Gastrocnemius medialis (tissue), 4 donors: ENCODE data around the gene KLRC1. TPM values are rescaled to one million over a fixed set of nuclear protein-coding genes. Genes with fewer than 3 reads are reported as not detected.
"Not testable (repeated sequence)": the region's sequence is repeated elsewhere in the genome, so short reads cannot be mapped to it uniquely, and the experiment has no call there.

ENCODE experiments used
- ATAC-seq, 2 donors: fragments of 150-250 bp; one replicate each; pipeline ENCODE4 v1.9.1; 2016
- DNase-seq, 2 donors: peaks; one replicate each; pipeline ENCODE4 v3.0.0-alpha.2; 2019
- H3K27ac ChIP-seq, 4 donors: fragments of 200-600 bp; sonication (generic); 1 replicate in 1 of 4; 2 replicates in 3 of 4; pipeline ENCODE4 v1.5.1; 2016 to 2018; ENCODE audit warnings: mild to moderate bottlenecking in 2 of 4, moderate library complexity in 1 of 4
- H3K27me3 ChIP-seq, 3 donors: fragments of 200-600 bp; sonication (generic) in 2 of 3; 1 replicate in 1 of 3; 2 replicates in 2 of 3; pipeline versions ENCODE4 v1.5.1 to v1.6.0; 2016 to 2019; ENCODE audit warnings: mild to moderate bottlenecking in 1 of 3, moderate library complexity in 1 of 3
- H3K36me3 ChIP-seq, 2 donors: fragments of 200-600 bp; sonication (generic) in 1 of 2; one replicate each; pipeline ENCODE4 v1.5.1; 2017 to 2018
- H3K4me1 ChIP-seq, 2 donors: fragments of 200-600 bp; sonication (generic) in 1 of 2; one replicate each; pipeline ENCODE4 v1.5.1; 2016 to 2017; ENCODE audit warnings: mild to moderate bottlenecking in 2 of 2
- H3K4me3 ChIP-seq, 4 donors: fragments of 200-600 bp; sonication (generic) in 3 of 4; 1 replicate in 1 of 4; 2 replicates in 3 of 4; pipeline ENCODE4 v1.5.1; 2016 to 2019; ENCODE audit warnings: mild to moderate bottlenecking in 2 of 4
- H3K9me3 ChIP-seq, 3 donors: fragments of 200-600 bp; sonication (generic) in 2 of 3; 1 replicate in 1 of 3; 2 replicates in 2 of 3; pipeline ENCODE4 v1.5.1; 2016 to 2019
- CTCF ChIP-seq, 5 experiments: fragments of 450-650 bp in 3 of 5; fragments of 200-600 bp in 2 of 5; sonication (generic) in 2 of 5; IDR thresholded peaks in 4 of 5; conservative IDR thresholded peaks in 1 of 5; 1 replicate in 4 of 5; 2 replicates in 1 of 5; pipeline ENCODE4 v1.5.1; 2016 to 2019; ENCODE audit warnings: antibody characterized with exemption in 5 of 5, mild to moderate bottlenecking in 3 of 5, moderate library complexity in 3 of 5
- POLR2A ChIP-seq, 2 donors: fragments of 450-650 bp; IDR thresholded peaks; one replicate each; pipeline ENCODE4 v1.6.1; 2017; ENCODE audit warnings: antibody characterized with exemption in 2 of 2, mild to moderate bottlenecking in 2 of 2, moderate library complexity in 2 of 2
- in situ Hi-C, 4 donors: fragments of 200-750 bp; cut with MboI; loops; one replicate each; pipeline versions ENCODE4 v1.15.0 to v1.8.0; 2017; ENCODE audit warnings: low sequenced_read_pairs in 4 of 4
- intact Hi-C: fragments of 100-400 bp; cut with DNase I; formaldehyde crosslinking; loops from one replicate; pipeline ENCODE4 v1.15.1; 2023; ENCODE audit warnings: low total_unique reads
- total RNA-seq, 4 donors: library from RNA; depleted of rRNA; stranded (reverse); fragments of >200 nt; gene quantifications; one replicate each; pipeline versions ENCODE4 v1.1.0 to v1.2.3, GENCODE V29; 2016

KLRC1 gene
- total RNA-seq, 4 donors from 2014 or later, result not detected

GRCh38 chr12:10455766-10456165 is 2.6 kb upstream of the KLRC1 start:
- Histone ChIP-seq H3K27ac (no peak overlapping the region), H3K27me3 (no peaks in the 10 kb centered on the region), H3K4me3 (no peak overlapping the region), H3K9me3 (peaks cover 0 to 3% (median 0%) of the 10 kb centered on the region in 3 donors), H3K4me1 (no peaks in the 10 kb centered on the region), H3K36me3 (no peaks in the 10 kb centered on the region)
- in situ Hi-C loops (no loop called here), intact Hi-C loops (no loop called here)
- ATAC-seq, result no peak
- no peak for TF ChIP-seq POLR2A (IDR thresholded peaks at IDR 0.05)
- no peak for TF ChIP-seq CTCF (IDR thresholded peaks at IDR 0.05 in 4 of 5, conservative IDR thresholded peaks at IDR 0.05 in 1 of 5)
- no peak for DNase-seq

DNA sequence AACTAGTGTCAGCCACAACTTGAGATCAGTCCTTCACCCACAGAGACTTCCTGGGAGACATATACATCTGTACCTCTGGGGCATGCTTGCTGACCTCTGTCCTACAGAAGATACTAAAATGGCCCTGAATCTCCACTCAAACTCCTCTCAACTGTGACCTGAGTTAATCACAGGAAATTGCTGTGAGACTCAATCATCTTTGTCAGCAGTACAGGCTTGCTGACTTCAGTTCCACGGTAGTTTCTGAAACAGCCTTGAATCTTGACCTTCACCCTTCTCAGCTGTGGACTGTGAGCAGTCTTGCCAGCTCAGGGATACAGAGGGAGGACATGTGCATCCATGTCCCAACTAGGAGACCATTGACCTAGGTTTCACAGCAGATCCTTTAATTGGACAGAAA is 1.4 kb upstream of the KLRC1 start:
- no peak for DNase-seq
- TF ChIP-seq POLR2A (IDR thresholded peaks at IDR 0.05) (no peak), CTCF (IDR thresholded peaks at IDR 0.05 in 4 of 5, conservative IDR thresholded peaks at IDR 0.05 in 1 of 5) (no peak)
- Histone ChIP-seq H3K27ac (no peak overlapping the region), H3K27me3 (no peaks in the 10 kb centered on the region), H3K4me1 (no peaks in the 10 kb centered on the region), H3K36me3 (no peaks in the 10 kb centered on the region), H3K9me3 (peaks cover 0 to 3% (median 0%) of the 10 kb centered on the region in 3 donors), H3K4me3 (no peak overlapping the region)
- intact Hi-C loops, result no loop called here
- no peak for ATAC-seq
- in situ Hi-C loops, result no loop called here

DNA sequence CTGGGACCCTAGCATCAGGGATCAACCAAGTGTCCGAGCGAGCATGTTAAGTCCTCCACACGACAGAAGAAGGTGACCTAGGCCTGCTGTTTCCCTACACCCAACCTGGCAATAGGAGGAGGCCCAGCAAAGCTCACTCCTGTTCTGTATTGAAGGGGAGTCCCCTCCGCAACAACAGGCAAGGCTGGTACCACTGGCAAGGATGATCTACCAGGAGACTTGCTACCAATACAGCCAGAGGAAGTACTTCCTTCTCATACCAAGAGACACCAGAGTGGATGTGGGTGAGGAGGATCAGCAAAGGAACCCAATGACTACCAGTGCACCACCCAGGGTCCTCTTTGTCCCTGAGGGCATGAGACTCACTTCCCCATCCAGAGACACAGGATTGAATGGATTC is 4.9 kb downstream of the KLRC1 start:
- TF ChIP-seq POLR2A (IDR thresholded peaks at IDR 0.05) (no peak), CTCF (IDR thresholded peaks at IDR 0.05 in 4 of 5, conservative IDR thresholded peaks at IDR 0.05 in 1 of 5) (no peak)
- intact Hi-C loops, result no loop called here
- ATAC-seq (no peak), DNase-seq (no peak)
- in situ Hi-C loops, result no loop called here
- Histone ChIP-seq H3K27me3 (no peaks in the 10 kb centered on the region), H3K36me3 (no peaks in the 10 kb centered on the region), H3K4me3 (no peak overlapping the region), H3K27ac (no peak overlapping the region), H3K4me1 (no peaks in the 10 kb centered on the region), H3K9me3 (no peaks in the 10 kb centered on the region)

- H3K36me3 ChIP-seq, intact Hi-C loops, DNase-seq, H3K27ac ChIP-seq, H3K4me3 ChIP-seq, H3K27me3 ChIP-seq, in situ Hi-C loops, H3K9me3 ChIP-seq, H3K4me1 ChIP-seq, ATAC-seq: not testable (repeated sequence)
Observed at GRCh38 chr12:10446052-10446451, 7.1 kb downstream of the KLRC1 start.

GRCh38 chr12:10441144-10441543 is 12.0 kb downstream of the KLRC1 start:
- H3K27ac ChIP-seq, ATAC-seq, H3K4me3 ChIP-seq, H3K36me3 ChIP-seq, DNase-seq, in situ Hi-C loops, H3K9me3 ChIP-seq, H3K27me3 ChIP-seq, intact Hi-C loops, H3K4me1 ChIP-seq: not testable (repeated sequence)

DNA sequence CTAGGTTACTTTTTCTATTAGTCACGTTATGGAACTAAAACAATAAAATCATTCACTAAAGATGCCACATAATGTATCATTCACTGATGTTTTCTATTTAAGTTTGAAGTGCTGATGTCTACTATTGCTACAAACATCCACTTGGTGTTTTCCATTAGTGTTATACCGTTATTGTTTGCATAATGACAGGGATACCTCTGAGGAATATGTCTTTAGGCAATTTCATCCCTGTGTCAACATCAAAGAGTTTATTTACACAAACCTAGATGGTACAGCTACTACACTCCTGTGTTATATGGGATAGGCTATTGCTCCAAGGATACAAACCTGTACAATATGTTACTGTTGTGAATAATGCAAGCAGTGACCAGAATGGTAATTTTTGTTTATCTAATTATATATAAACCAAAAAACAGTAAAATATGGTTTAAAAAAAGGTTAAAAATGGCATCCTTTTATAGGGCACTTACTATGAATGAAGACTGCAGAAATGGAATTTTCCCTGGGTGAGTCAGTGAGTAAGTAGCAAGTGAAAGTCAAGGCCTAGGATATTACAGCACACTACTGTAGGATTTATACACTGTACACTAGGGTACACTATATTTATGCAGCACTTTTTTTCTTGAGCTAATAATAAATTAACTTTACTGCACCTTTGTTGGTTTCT is 13.4 kb downstream of the KLRC1 start:
- H3K36me3 ChIP-seq, in situ Hi-C loops, H3K27ac ChIP-seq, DNase-seq, H3K4me3 ChIP-seq, H3K27me3 ChIP-seq, H3K9me3 ChIP-seq, H3K4me1 ChIP-seq, ATAC-seq, intact Hi-C loops: not testable (repeated sequence)

DNA sequence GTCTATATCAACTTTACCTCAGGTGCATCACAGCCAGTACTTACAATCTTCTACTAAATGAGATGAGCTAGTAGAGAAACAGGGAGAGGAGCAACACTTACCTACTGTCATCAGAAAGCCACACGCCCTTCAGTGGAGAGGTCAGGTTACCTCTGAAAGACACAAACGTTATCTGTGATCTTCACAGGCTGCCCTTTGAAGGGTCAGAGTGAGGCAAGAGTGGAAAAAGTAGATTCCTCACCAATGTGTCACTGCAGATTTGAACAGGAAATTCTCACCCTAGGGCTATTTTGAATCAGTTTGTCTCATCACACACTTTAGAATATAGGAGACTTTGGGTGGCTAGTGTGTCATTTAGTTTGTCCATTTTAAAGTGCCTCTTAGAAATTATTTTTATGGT is 15.6 kb downstream of the KLRC1 start:
- H3K9me3 ChIP-seq, intact Hi-C loops, H3K36me3 ChIP-seq, H3K4me3 ChIP-seq, H3K27ac ChIP-seq, H3K4me1 ChIP-seq, DNase-seq, ATAC-seq, H3K27me3 ChIP-seq, in situ Hi-C loops: not testable (repeated sequence)

DNA sequence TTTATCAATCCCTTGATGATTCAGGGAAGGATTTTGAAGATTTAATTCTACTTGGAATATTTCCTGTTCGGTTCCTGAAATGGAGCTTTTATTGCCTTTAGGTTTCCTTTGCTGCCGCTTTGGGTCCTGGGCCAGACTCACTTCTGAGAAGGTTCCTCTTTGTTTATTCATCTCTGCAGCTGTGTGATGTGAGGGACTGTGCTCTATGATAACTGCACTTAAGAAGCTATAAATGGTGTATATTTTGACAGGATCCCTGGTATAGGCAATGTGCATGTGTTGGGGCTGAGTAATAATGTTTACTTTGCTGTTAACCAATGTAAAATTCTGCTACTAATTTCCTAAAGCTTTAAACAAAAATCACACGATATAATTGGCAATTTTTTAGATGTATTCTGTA is 17.4 kb downstream of the KLRC1 start, which contains the start of gene KLRC2:
TSS of gene KLRC2 (minus strand) at position 195 of the 400 bp plus-strand sequence. CDS start at position 171, 24 bp downstream.
- H3K27ac ChIP-seq, ATAC-seq, intact Hi-C loops, DNase-seq, in situ Hi-C loops, H3K27me3 ChIP-seq, H3K36me3 ChIP-seq, H3K4me1 ChIP-seq, H3K4me3 ChIP-seq, H3K9me3 ChIP-seq: not testable (repeated sequence)

DNA sequence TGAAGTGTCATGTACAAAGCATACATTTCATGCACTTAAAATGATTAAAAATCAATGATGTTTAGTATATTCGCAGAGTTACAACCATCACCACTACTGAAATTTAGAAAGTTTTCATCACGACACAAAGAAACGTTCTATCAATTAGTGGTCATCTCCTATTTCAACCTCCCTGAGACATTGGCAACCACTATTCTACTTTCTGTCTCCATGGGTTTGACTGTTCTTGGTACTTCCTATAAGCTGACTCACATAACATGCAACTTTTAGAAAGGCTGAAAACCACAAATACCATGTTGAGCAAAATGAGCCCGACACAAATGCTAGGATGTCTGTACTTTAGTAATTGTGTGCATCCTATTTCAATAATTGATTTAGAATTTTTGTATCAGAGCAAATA is 22.6 kb downstream of the KLRC1 start:
- in situ Hi-C loops, H3K4me3 ChIP-seq, H3K27ac ChIP-seq, DNase-seq, intact Hi-C loops, H3K27me3 ChIP-seq, H3K36me3 ChIP-seq, ATAC-seq, H3K4me1 ChIP-seq, H3K9me3 ChIP-seq: not testable (repeated sequence)
